ENCODE measurements around the gene LSM4. TPM values are rescaled to one million over a fixed set of nuclear protein-coding genes. Genes with fewer than 3 reads are reported as not detected.

Gene LSM4
- total and polyA plus RNA-seq, 2 of the 13 experiments (the other 11 are each of a cell fraction or from before 2014, with no cell fraction given) = 65.8 to 166 TPM

- 0 out of 2 replicates have a peak, but pooled peaks have one; percentile 49 for TF ChIP-seq ZNF704 (CRISPR knock-in tag; IDR thresholded peaks at IDR 0.05; ENCODE audit: borderline replicate concordance)
- no peak for TF ChIP-seq CEBPZ (IDR thresholded peaks at IDR 0.05; ENCODE audit: low read length)
- TF ChIP-seq HOXA3 (CRISPR knock-in tag; IDR thresholded peaks at IDR 0.05) = peak; percentile 78
- TF ChIP-seq TEAD2 (CRISPR knock-in tag; IDR thresholded peaks at IDR 0.05) = no peak
- no peak for TF ChIP-seq ZNF33A (CRISPR knock-in tag; IDR thresholded peaks at IDR 0.05; ENCODE audit: borderline replicate concordance)
- TF ChIP-seq HNRNPLL (IDR thresholded peaks at IDR 0.05; ENCODE audit: low read depth, low read length, poor library complexity, severe bottlenecking) = peak; percentile 53
- peak; percentile 77; the same call in 1 of the 2 replicates for TF ChIP-seq GABPB1 (CRISPR knock-in tag; IDR thresholded peaks at IDR 0.05)
- 0 out of 2 replicates have a peak, but pooled peaks have one; percentile 6 for TF ChIP-seq MED13 (CRISPR knock-in tag; IDR thresholded peaks at IDR 0.05)
- peak; percentile 27; the same call in 1 of the 2 replicates for TF ChIP-seq AHR (CRISPR knock-in tag; IDR thresholded peaks at IDR 0.05)
- TF ChIP-seq ZMYM3 (CRISPR knock-in tag; IDR thresholded peaks at IDR 0.05) = peak; percentile 66; the same call in 1 of the 2 replicates
- peak; percentile 30; the same call in 1 of the 2 replicates for TF ChIP-seq BCL3 (CRISPR knock-in tag; IDR thresholded peaks at IDR 0.05)
- peak; percentile 71 for TF ChIP-seq SKI (IDR thresholded peaks at IDR 0.05; ENCODE audit: partially characterized antibody)
- no peak for TF ChIP-seq HOXD1 (CRISPR knock-in tag; IDR thresholded peaks at IDR 0.05)
- TF ChIP-seq HOXA7 (CRISPR knock-in tag; IDR thresholded peaks at IDR 0.05) = no peak
- TF ChIP-seq ZNF790 (CRISPR knock-in tag; IDR thresholded peaks at IDR 0.05; ENCODE audit: borderline replicate concordance) = peak; percentile 71; the same call in 1 of the 2 replicates
- TF ChIP-seq ZNF496 (CRISPR knock-in tag; IDR thresholded peaks at IDR 0.05; ENCODE audit: insufficient replicate concordance) = no peak
- TF ChIP-seq MLLT10 (CRISPR knock-in tag; IDR thresholded peaks at IDR 0.05) = no peak
- TF ChIP-seq ETV5 (CRISPR knock-in tag; IDR thresholded peaks at IDR 0.05; ENCODE audit: borderline replicate concordance) = peak; percentile 33; the same call in 1 of the 2 replicates
- no peak for TF ChIP-seq ZNF788 (CRISPR knock-in tag; IDR thresholded peaks at IDR 0.05; ENCODE audit: borderline replicate concordance)
- no peak for TF ChIP-seq CCAR2 (optimal IDR thresholded peaks at IDR 0.05; ENCODE audit: low read depth, low read length)
- 0 out of 2 replicates have a peak, but pooled peaks have one; percentile 24 for TF ChIP-seq NKX3-1 (CRISPR knock-in tag; IDR thresholded peaks at IDR 0.05)
Observed at GRCh38 chr19:18291590-18292461, 31.1 kb downstream of the LSM4 start (continued).
